Stimulated activated CD8-positive, alpha-beta memory T cell treated with anti-CD3 and anti-CD28 coated beads, Interleukin-7, amount 100 ng/mL, for 24 hours (primary cell): ENCODE measurements around the gene FBXW11.
"Not testable (repeated sequence)": the region's sequence is repeated elsewhere in the genome, so short reads cannot be mapped to it uniquely, and the experiment has no call there.

Experiments
- DNase-seq: peaks from one replicate; pipeline ENCODE4 v3.0.0-alpha.2; 2020; ENCODE audit warnings: low read depth

The FBXW11 gene

DNA sequence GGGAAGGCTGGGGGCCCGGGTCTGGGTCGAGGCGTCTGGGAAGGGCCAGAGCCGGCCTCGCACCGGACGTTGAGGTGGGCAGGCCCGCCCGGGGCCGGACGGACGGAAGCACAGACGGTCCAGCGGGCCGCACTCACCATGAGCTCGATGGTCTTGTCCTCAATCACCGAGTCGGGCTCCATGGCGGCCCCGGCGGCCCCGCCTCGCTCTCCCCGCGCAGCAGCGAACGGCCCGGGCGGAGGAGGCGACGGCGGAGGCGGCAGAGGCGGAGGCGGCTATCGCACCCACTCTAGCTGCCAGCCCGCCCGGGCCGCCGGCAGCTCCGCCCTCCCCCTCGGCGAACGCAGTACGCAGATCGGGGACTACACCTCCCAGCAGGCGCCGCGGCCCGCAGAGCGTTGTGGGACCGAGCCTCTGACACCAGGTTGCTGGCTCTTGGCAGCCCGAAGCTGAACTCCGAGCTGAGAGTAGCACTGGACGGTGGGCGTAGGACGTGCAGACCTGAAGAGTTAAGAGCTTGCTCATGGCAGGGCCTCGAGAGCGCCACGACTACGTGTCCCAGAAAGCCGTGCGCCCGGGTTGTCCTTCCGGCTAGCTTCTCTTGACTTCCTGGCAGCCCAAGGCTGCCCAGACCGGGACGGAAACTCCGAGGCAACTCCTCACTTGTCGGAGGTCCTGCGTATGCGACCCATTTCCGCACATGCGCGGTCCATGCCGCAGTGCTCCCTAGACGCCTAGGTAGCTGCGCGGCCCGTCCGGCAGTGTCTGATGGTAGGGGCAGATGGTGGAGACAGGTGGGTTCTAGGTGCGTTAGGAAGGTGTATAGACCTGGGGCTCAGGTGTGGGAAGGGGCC, at the start of gene FBXW11:
Gene FBXW11, minus strand, starts transcription at position 318 of the 854 bp plus-strand sequence. Its CDS starts 136 bp downstream, at position 182.
- peak; percentile 91 for DNase-seq

DNA sequence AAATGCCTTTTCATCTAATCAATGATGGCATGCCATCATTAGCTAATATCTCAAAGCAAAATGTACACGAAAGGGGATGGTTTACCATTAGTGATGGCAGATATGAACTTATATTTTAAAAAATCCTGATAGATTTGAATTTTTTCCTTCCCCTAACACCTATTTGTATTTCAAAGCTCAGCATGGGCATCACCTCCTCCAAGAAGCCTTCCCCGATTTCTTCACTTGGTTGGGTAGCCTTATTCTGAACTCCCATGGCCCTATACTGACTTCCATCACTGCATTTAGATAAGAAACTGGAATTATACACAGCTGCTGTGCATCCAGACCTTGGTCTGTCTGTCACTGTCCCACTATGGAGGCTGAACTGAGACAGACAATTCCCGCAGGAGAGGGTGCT, 49.6 kb upstream of the FBXW11 start:
- no peak for DNase-seq

DNA sequence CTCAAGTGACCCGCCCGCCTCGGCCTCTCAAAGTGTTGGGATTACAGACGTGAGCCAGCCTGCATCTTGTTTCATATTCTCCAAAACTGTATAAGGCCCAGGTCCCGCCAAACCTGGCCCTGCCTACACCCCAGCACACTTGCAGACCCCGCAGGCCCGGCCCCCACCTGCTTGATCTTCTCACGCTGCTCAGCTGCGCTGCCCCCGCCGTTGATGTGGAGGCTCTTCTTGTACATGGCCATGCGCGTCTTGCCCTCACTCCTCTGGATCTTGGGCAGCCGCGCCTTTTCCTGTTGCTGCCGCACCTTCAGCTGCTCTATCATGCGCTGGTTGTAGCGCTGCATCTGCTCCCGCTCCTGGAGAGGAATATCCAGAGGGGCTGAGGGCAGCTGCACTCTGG, 49.0 kb upstream of the FBXW11 start:
- no peak for DNase-seq

DNA sequence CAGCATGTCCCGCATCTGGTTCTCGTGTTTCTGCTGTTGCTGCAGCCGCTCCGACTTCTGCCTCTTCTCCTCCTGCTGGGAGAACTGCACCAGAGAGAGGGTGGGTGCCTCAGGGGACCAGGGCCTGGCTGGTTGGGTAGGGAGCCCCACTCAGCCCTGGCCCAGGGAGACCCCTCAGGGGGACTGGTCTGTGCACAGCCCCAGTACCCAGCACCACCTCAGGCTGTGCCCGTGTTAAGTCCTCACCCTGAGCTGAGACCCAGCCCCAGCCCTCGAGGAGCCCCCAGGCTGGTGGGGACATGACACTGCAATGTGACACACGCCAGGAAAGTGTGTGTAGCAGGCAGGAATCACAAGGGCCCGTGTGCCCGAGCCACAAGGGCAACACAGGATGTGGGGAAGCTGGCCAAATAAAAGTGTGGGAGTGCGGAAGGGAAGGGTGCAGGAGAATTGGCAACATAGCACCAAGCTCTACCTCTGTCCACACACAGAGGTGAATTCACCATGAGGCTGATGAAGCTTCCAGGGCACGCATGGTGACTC, 48.2 kb upstream of the FBXW11 start:
- DNase-seq: no peak

DNA sequence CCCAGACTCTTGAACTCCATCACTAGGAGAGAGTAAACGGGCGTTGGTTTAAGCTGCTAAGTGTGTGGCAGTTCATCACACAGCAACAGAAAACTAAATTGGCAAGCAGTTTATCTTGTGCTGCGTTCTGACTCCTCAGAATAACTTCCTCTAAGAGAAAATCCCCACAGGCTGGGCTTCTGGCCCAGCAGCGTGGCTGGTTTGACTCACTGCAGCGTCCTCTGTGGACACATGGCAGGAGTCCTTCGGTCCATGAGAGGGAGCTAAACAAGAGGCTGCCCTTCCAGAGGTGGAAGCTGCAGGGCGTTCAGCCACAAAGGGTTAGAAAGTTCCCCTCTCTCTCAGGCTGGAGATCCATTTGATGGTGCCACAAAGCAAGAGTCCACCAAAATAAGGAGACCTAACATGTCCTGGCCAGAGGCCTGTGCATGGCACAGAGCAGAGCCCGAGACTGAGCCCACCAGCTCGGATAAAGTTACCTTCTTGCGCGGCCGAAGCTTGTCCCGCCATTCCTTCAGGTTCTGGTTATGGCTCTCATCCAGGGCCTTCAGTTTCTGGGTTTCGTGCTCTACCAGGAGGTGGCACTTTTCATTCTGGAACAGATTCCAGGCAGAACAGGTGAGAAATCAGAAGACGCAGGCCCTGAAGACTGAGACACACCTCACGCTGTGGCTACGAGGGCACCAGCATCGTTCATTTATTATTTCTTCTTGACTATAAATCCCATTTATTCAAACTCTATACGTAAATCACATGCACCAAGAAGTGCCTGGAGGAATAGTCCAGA, 46.2 kb upstream of the FBXW11 start:
- DNase-seq: no peak

DNA sequence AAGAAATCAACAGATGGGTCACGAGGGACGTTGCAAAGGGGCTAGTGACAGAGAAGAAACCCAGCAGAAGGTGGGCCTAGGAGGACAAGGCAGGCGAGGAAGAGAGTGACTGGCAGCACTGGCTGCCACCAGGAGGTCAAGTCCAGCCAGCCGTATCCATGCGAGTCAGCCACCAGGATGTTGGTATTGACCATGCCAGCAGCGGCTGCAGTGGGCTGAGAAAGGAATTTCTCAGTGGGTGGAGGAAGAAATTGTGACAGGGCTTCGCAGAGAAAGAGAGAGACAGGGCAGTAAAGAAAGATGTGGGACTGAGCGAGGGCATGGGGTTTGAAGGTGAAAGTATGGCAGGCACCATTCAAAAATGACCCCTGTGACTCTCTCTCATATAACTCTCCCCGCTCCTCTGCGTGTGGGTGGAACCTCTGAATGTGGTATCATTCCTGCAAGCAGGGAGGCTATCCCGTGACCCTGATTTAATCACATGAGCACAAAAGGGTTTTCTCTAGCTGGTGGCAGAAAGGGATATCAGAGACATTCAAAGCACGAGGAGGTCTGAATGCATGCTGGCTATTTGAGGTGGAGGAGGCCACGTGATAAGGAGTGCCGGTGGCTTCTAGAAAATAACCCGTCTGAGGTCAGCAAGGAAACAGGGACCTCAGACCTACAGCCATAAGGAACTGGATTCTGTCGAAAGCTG, 45.4 kb upstream of the FBXW11 start:
- no peak for DNase-seq

DNA sequence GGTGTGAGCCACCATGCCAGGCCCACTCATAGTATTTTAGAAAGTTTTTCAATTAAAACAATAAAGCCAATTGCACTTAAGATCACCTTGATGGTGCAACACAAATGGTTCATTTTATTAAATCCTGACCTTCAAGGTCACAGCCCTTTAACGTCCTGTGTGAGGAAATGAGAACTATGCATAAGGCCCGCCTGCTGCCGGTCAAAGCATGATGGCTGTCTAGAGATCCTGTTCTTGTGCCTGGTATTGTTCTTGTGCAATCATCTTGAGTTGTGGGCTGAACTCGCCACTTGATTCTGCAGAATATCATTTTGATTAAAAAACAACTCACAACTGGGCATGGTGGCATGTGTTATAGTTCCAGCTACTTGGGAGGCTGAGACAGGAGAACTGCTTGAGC, 43.6 kb upstream of the FBXW11 start:
- DNase-seq: no peak

DNA sequence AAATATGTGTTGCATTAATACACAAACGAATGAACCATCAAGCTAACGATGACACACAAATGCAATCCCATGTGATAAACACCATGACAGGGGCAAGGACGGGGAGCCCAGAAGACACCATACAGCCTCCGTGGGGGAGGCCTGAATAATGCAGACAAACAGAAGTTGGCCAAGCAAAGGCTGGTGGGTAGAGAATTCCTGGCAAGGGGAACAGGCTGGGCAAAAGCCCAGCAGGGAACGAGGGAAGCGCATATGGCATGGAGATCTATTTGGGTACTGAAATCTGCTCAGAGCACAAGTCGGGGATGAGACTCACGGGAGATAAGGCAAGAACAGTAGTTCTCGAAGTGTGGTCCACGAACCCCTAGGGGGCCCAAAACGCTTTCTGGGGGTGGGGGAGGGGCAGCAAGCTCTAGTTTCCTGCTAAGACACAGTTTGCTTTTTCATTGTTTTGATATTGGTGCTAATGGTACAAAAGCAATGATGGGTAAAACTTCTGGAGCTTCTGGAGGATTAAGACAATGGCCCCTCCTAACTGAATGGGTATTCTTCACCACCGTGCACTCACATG, 42.9 kb upstream of the FBXW11 start:
- no peak for DNase-seq

DNA sequence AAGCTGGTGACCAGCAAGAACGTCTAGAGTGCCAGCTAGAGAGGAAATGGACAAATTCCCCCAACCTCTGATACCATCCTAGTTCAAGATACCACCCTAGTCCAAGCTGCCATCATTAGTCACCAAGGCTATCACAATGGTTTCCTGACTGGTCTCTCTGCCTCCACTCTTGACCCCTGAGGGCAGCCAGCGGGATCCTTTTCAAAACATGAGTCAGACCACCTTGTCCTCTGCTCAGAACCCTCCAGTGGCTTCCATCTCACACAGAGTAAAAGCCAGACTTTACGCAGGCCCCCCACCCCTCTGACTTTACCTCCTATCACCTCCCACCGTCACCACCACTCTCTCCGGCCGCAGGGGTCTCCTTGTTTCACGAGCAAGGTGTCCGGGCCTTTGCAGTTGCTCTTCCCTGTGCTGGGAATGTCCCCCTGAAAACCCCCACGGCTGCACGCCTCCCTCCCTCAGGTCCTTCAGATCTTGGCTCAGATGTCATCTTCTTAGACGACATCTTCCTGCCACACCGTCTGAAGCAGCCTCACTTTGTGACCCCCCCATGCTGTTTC, 42.2 kb upstream of the FBXW11 start:
- no peak for DNase-seq

DNA sequence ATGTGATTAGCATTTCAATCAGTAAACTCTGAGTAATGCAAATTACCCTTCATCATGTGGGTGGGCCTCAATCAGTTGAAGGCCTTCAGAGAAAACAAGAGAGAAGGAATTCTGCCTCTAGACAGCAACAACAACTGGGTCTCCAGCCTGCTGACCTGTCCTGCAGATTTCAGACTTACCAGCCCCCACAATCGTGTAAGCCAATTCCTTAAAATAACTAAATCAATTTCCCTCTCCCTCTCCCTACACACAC, 41.7 kb upstream of the FBXW11 start:
- no peak for DNase-seq

DNA sequence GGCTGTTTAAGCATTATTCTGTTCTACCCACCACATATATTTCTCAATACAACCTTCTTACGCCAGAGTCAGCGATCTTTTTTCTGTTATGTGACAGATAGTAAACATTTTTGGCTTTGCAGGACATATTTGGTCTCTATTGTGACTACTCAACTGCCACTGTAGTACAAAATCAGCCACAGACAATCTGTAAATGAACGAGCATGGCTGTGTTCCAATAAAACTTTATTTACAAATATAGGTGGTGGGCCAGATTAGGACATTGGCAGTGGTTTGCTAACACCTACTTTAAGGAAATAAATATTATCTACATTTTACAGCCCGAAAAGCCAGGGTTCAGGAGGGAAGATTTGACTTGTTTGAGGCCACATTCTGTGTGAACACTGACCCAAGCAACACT, 40.2 kb upstream of the FBXW11 start:
- DNase-seq: no peak

DNA sequence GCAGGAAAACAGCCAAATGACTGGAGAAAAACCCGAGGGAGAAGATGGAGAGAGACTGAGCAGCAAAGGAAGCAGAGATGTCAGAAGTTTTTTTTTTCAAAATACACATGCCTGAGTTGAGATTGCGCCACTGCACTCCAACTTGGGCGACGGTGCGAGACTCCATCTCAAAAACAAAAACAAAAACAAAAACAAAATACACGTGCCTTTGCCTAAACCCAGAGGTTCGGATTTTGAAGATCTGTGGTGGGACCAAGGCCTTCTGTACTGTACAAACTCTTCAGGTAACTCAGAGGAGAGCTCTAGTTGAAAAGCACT, 38.8 kb upstream of the FBXW11 start:
- no peak for DNase-seq

DNA sequence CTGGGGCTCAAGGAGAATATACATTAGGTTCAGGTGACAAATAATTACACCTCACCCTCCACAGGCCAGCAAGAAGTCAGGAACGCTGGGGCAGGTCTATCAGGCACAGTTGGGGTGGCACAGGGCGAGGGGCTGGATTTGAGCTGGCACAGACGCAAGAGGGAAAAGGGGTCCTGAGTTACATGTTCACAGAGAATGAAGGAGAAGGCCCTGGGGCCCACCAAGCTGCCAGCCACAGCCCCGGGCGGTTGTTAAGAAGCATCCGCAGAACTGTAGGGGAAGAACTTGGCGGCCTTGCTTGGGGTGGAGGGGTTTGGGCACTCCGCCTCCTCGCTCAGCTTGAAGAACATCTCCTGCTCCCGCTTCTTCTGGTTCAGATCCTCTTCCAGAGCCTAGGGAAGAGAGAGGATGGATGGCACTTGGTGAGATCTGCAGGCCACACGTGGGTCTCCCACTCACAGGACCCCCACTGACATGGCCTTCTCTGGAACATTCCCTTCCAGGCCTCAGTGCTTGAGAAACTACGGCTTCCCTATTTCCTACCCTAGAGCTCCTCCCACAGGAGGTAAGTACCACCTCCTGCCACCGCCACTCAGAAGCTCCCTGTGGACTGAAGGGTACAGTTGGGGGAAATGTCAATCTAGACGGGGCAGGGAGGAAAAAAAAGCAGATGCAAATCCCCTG, 38.3 kb upstream of the FBXW11 start:
- no peak for DNase-seq

DNA sequence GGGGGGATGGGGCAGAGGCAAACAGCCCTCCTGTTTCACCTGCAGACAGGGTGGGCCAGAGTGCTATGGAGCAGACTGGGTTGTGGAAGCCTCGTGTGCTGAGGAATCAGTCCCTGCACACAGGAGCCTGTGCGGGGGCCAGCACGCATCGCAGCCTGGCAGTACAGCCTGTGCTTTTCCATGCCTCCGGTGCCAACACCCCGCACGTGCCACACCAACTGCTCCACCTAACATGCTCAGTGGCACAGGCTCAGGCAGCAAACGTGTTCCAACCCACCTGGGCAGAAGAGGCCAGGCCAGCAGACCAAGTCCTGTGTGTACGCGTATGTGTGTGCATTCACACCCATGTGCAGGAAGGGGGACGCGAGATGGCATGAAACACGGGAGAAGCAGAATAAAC, 37.4 kb upstream of the FBXW11 start:
- DNase-seq: no peak

DNA sequence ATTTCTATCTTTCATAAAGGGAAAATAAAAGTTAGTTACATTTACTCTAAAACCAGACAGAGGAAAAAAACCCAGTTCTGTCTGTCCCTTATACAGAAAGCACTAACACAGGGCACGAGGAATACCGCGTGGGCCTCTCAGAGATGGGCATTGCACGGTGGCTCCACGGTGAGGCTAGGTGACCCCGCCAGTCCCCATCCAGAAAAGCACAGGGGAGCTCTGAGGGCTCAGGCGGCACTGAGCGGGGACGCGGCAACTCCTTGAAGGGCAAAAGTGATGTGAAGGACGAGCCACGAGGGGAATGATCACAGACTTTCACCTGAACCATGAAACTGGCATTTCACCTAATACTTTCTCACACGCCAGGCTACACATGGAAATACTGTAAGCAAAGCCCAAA, 35.7 kb upstream of the FBXW11 start:
- no peak for DNase-seq

DNA sequence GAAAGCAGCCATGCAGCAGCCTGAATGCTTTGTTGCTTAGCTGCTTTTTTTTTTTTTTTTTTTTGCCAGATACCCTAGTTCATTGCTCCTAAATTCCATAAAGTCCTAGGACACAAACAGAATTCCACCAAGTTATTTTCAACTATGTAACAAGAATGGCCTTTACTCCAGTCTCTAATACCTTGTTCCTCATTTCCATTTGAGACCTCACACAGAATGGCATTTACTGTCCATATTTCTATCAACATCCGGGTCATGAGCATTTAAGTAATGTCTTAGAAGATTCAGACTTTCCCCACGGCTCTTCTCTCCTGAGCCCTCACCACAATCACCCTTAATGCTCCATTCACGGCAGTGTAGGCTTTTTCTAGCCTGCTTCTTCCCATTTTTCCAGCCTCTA, 31.7 kb upstream of the FBXW11 start:
- no peak for DNase-seq

DNA sequence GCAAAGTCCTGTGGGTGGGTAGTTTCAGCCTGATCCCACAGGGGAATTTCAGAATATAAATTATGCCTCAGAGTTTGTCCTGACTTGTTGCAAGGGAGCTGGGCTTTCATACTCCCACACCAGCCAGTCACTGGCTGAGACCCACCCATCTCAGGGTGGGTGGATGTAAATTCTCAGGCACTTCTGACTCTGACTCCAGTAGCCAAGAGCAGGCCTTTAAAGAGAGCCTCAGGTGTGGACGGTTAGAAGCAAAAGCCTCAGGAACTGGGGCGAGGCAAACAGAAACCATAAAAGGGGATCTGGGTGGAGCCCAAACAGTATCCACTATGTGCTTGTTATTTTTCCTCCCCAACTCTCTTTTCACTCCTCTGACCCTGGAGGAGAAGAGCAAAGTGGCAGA, 28.6 kb upstream of the FBXW11 start:
- no peak for DNase-seq

DNA sequence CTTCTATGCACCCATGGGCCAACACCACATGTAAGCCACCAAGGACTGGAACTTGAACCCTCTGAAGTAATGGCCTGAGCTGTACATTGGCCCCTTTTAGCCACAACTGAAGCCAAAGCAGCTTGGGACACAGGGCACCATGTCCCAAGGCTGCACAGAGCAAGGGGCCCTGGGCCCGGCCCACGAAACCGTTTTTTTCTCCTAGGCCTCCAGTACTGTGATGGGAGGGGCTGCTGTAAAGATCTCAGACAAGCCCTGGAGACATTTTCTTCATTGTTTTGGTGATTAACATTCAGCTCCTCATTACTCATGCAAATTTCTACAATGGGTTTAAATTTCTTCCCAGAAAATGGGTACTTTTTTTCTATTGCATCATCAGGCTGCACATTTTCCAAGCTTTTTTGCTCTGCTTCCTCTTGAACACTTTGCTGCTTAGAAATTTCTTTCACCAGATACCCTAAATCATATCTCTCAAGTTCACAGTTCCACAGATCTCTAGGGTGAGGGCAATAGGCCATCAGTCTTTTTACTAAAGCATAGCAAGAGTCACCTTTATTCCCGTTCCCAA, 25.5 kb upstream of the FBXW11 start:
- no peak for DNase-seq

DNA sequence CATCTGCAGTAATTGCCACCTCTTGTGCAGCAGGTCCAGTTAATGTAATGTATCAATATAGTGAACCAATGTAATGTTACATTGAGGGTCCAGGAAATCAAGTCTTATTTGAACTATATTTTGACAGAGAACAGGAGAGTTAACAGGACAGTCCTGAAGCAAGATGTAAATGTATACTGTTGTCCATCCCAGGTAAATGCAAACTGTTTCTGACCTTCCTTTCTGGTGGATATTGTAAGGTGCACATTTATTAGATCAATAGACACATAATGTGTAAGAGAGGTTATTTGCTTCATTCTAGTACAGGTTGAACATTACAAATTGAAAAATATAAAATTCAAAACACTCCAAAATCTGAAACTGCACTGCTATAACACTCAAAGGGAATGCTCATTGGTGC, 23.4 kb upstream of the FBXW11 start:
- DNase-seq: no peak

DNA sequence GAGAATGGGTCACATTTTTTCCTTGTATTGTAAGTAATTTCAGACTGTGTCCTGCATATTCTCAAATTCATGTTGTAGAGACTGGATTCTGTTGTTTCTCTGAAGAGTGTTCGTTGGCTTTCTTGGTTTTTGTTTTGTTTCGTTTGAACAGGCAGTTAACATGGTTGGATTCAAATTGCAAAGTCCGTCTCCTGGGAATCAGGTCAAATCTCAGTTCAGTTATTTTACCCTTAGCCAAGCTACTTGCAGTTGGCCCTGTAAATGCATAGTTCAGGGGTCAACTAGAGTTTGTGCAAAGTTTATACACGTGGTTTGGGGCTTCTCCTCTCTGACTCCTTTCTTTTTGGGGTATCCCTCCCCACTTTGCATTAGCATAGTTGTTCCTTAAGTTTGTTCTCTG, 21.7 kb upstream of the FBXW11 start:
- DNase-seq: no peak

DNA sequence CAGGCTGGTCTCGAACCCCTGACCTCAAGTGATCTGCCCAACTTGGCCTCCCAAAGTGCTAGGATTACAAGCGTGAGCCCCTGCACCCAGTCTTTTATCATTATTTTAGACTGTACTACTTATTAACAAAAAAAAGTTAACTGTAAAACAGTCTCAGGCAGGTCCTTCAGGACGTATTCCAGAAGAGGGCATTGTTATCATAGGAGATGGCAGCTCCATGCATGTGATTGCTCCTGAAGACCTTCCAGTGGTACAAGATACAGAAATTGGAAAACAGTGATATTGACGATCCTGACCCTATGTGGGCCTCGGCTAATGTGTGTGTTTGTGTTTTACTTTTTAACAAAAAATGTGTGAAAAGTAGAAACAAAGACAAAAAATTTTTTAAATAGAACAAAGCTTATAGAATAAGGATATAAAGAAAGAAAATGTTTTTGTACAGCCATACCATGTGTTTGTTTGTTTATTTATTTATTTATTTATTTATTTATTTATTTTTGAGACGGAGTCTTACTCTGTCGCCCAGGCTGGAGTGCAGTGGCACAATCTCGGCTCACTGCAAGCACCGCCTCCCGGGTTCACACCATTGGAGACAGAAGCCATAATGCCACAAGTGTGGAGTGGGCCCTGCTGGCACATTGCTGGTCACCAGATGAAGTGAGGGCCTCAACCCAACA, 13.8 kb upstream of the FBXW11 start:
- not testable (repeated sequence) for DNase-seq
